Measurements from ENCODE around the gene FAM181A.

FAM181A gene

DNA sequence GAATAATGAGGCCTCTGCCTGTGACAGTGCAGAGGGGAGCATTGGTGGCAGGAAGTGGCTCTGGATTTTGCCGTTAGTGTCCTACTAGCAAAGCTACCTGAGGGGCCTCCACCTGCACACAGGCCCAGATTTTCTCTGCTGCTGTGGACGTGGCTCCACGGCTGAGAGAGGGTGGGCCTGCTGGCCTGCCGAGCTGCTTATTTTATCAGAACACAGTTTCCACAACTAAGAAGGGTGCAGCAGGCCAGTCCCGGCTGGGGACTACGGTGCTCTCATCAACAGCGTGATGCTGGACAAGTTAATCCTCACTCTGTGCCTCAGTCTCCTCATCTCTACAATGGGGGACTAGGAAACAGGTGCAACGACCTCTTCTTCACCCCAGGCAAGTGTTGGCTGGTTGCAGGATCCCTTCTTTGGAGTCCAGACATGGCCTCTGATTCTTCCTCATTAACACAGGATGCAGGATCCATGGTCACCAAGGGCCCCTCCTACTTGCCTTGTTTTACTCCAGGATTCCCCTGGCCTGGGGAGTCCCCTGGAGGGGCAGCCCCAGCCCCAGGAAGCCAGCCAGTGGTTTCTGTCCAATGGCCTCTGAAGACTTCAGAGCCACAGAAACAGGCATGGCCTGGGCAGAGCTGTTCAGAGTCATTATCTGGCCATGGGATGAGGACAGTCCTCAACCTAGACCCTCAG, 3.3 kb downstream of the FAM181A start:
- Mint-ChIP-seq H3K36me3 (no peaks in the 10 kb centered on the region), H3K27ac (no peak overlapping the region), H3K27me3 (peaks cover 6 to 14% of the 10 kb centered on the region in 2 donors), H3K4me3 (no peak overlapping the region), H3K4me1 (no peaks in the 10 kb centered on the region), H3K9me3 (no peaks in the 10 kb centered on the region)
- DNase-seq (no peak), ATAC-seq (replicated peaks) (no peak)

DNA sequence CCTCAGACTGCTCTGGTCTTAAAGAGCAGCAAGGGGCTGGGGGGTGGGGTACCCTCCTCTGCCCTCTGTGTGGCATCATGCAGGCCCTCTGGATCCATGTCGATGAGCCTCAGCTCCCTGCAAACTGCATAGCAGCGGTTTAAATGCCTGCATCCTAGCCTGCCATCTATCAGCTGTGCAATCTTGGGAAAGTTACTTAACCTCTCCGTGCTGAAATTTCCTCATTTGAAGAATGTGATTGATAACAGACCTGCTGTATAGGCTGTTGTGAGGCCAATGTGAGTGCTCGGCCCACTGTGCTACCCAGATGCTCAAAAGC, 3.8 kb downstream of the FAM181A start:
- no peak overlapping the region for H3K4me3 Mint-ChIP-seq
- no peak overlapping the region for H3K27ac Mint-ChIP-seq
- H3K36me3 Mint-ChIP-seq, result no peaks in the 10 kb centered on the region
- H3K4me1 Mint-ChIP-seq, result no peaks in the 10 kb centered on the region
- H3K27me3 Mint-ChIP-seq, result peaks cover 9 to 13% of the 10 kb centered on the region in 2 donors
- ATAC-seq (replicated peaks) (no peak), DNase-seq (no peak)
- no peaks in the 10 kb centered on the region for H3K9me3 Mint-ChIP-seq

DNA sequence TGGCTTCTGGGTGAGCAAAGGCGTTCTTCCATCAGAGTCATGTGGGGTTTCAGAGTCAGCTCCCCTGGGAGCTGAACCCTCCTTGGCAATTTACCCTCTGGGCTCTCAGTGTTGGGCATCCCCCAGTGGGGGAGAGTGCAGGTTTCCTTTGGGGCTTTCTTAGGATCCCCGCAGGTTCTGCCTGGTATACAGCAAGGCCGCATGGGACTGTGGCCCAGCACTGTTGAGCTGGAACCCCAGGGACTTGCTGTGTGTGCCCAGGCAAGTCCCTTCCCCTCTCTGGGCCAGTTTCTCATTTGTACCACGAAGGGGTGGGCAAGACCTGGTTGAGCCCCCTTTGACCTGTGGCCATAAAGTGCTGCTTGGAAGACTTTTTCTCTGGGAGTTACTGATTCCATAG, 5.5 kb downstream of the FAM181A start:
- Mint-ChIP-seq H3K27me3 (peaks cover 14 to 21% of the 10 kb centered on the region in 2 donors), H3K4me1 (no peaks in the 10 kb centered on the region), H3K36me3 (no peaks in the 10 kb centered on the region), H3K4me3 (no peak overlapping the region), H3K27ac (no peak overlapping the region), H3K9me3 (no peaks in the 10 kb centered on the region)
- peak in 1 of 2 donors; percentile 28 for ATAC-seq (replicated peaks)
- DNase-seq, result no peak

DNA sequence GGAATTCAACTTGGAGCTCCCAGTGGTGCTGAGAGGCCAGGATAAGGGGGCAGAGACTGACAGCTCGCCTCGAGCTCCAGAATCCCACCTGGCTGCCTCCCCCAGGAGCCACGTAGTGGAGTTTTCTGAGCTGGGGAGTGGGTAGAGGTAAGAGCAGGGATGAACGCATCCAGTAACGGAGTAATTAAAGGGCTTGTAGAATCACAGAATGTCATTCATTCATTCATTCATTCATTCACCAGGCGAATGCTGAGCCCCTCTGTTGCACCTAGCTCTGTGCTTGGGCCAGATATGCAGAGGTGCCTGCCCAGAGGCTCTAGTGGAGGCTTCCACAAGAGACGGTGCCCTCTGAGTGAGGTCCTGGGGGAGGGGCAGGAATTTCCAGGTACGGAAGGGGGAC, 8.1 kb downstream of the FAM181A start:
- H3K36me3 Mint-ChIP-seq, result peaks cover 0 to 2% of the 10 kb centered on the region in 2 donors
- no peak for DNase-seq
- no peak overlapping the region for H3K4me3 Mint-ChIP-seq
- H3K9me3 Mint-ChIP-seq, result no peaks in the 10 kb centered on the region
- ATAC-seq (replicated peaks), result no peak
- H3K27ac Mint-ChIP-seq, result no peak overlapping the region
- H3K4me1 Mint-ChIP-seq, result peaks cover 3 to 6% of the 10 kb centered on the region in 2 donors
- H3K27me3 Mint-ChIP-seq, result peaks cover 29% of the 10 kb centered on the region in 2 donors

DNA sequence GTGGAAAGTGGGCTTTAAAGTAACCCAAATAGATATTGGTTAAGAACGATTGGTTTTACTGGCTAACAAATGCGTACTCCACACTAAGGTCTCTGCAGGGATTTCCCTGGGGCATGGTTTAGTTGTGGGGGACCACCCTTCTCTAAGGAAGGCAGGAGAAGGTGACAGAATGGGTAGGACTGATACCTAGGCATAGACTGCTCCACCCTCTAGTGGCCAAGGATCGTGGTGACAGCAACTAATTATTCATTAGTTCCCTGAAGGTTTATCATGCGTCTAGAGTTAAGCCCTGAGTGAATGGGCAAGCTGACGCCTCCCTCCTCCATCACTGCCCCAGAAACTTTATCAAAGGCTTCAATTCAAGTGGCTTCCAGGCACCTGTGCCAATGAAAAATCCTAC, 9.1 kb downstream of the FAM181A start:
- H3K36me3 Mint-ChIP-seq, result peaks cover 0 to 7% of the 10 kb centered on the region in 2 donors
- H3K9me3 Mint-ChIP-seq, result no peaks in the 10 kb centered on the region
- H3K4me3 Mint-ChIP-seq, result no peak overlapping the region
- H3K4me1 Mint-ChIP-seq, result peaks cover 8 to 15% of the 10 kb centered on the region in 2 donors
- peaks cover 33 to 38% of the 10 kb centered on the region in 2 donors for H3K27me3 Mint-ChIP-seq
- DNase-seq, result no peak
- peak; percentile 47 to 54 for ATAC-seq (replicated peaks)
- H3K27ac Mint-ChIP-seq, result no peak overlapping the region

DNA sequence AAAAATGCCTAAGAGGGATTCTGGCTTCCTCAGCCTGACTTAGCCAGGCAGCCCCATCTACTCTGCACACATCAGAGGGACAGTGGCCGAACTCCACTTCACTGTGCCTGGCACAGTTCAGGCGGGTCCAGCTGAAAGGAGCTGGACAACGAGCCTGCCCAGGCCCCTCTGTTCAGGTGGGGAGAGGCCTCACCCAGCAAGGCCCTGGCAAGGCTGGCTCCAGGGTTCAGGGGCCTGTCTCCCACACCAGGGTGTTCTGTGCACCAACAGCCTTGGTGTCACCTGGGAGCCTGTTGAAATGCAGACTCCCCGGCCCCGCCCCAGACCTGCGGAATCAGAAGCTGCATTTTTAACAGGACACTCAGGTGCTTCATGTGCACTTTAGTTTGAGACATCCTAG, 9.8 kb downstream of the FAM181A start:
- Mint-ChIP-seq H3K27ac (no peak overlapping the region), H3K4me1 (peaks cover 8 to 15% of the 10 kb centered on the region in 2 donors), H3K36me3 (peaks cover 0 to 7% of the 10 kb centered on the region in 2 donors), H3K4me3 (no peak overlapping the region), H3K9me3 (no peaks in the 10 kb centered on the region), H3K27me3 (peaks cover 28 to 42% of the 10 kb centered on the region in 2 donors)
- DNase-seq (no peak), ATAC-seq (replicated peaks) (no peak)

DNA sequence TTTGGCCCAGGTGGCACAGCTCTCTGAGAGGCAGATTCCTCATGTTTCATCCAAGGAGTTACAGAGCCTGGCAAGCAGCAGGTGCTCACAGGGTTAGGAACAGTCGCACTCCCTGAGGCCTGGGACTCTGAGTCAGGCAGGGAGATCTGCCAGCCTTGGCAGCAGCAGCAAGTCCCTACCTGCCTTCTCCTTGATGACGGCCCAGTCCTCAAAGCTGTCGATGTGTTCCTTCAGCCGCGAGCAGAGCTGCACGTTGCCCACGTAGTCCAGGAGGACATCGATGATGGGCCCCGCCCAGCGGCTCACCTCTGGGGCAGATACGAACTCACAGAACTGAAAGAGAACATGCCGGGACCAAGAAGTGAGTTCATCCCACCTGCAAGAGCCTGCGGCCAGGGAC, 10.4 kb downstream of the FAM181A start:
- ATAC-seq (replicated peaks) (no peak), DNase-seq (no peak)
- H3K27ac Mint-ChIP-seq, result no peak overlapping the region
- H3K27me3 Mint-ChIP-seq, result peaks cover 28 to 42% of the 10 kb centered on the region in 2 donors
- H3K36me3 Mint-ChIP-seq, result peaks cover 0 to 7% of the 10 kb centered on the region in 2 donors
- no peak overlapping the region for H3K4me3 Mint-ChIP-seq
- H3K9me3 Mint-ChIP-seq, result no peaks in the 10 kb centered on the region
- H3K4me1 Mint-ChIP-seq, result peaks cover 8 to 15% of the 10 kb centered on the region in 2 donors

- DNase-seq (no peak), ATAC-seq (replicated peaks) (no peak)
- H3K4me1 Mint-ChIP-seq, result peaks cover 8 to 15% of the 10 kb centered on the region in 2 donors
- H3K4me3 Mint-ChIP-seq, result peak overlapping the region; percentile 64 to 69
- H3K36me3 Mint-ChIP-seq, result peaks cover 0 to 7% of the 10 kb centered on the region in 2 donors
- no peaks in the 10 kb centered on the region for H3K9me3 Mint-ChIP-seq
- H3K27me3 Mint-ChIP-seq, result peaks cover 28 to 45% of the 10 kb centered on the region in 2 donors
- H3K27ac Mint-ChIP-seq, result no peak overlapping the region
Measured at GRCh38 chr14:93938751-93939303, 11.7 kb downstream of the FAM181A start.

- ATAC-seq (replicated peaks), result peak; percentile 96
- Mint-ChIP-seq H3K9me3 (no peaks in the 10 kb centered on the region), H3K27me3 (peaks cover 33 to 50% of the 10 kb centered on the region in 2 donors), H3K36me3 (peaks cover 0 to 7% of the 10 kb centered on the region in 2 donors), H3K4me3 (peak overlapping the region; percentile 64 to 69), H3K4me1 (peaks cover 8 to 15% of the 10 kb centered on the region in 2 donors), H3K27ac (peak overlapping the region; percentile 31)
- peak; percentile 86 for DNase-seq
Measured at GRCh38 chr14:93939304-93940229, 12.4 kb downstream of the FAM181A start.

GRCh38 chr14:93940437-93940836, 13.3 kb downstream of the FAM181A start:
- ATAC-seq (replicated peaks), result no peak
- Mint-ChIP-seq H3K27ac (no peak overlapping the region), H3K27me3 (peaks cover 28 to 44% of the 10 kb centered on the region in 2 donors), H3K4me1 (peaks cover 8 to 15% of the 10 kb centered on the region in 2 donors), H3K9me3 (no peaks in the 10 kb centered on the region), H3K4me3 (no peak overlapping the region), H3K36me3 (peaks cover 0 to 7% of the 10 kb centered on the region in 2 donors)
- no peak for DNase-seq

DNA sequence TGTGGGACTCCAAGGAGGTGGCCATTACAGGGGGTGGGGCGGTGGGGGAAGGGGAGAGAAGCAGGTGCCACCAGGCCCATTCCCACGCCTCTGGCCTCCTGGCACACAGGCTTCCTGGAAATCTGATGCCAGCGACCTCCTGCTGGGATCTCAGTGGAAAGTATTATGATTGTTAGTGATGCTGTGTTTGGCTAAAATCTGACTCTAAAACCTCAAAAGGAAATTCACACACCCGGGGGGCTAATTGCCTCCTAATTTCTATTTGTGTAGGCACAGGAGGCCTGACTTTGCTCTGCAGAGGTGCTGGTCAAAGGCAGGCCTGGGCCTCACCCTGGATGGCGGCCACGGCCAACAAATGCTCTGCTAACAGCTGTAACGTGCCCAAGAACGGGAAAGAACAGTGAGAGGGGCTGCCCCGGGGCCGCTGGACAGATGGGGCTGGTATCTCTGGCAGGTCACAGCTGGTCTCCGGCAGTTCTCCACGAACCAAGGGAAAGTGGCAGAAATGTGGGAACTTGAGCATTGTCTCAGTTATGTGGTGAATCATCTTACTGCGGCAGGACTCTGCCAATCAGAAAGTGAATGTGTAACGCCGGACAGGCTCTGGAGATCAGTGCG, 14.3 kb downstream of the FAM181A start:
- H3K36me3 Mint-ChIP-seq, result peaks cover 0 to 7% of the 10 kb centered on the region in 2 donors
- peaks cover 8 to 15% of the 10 kb centered on the region in 2 donors for H3K4me1 Mint-ChIP-seq
- H3K27me3 Mint-ChIP-seq, result peaks cover 22 to 42% of the 10 kb centered on the region in 2 donors
- ATAC-seq (replicated peaks) (no peak), DNase-seq (no peak)
- no peak overlapping the region for H3K27ac Mint-ChIP-seq
- no peak overlapping the region for H3K4me3 Mint-ChIP-seq
- no peaks in the 10 kb centered on the region for H3K9me3 Mint-ChIP-seq

GRCh38 chr14:93943052-93943451, 15.9 kb downstream of the FAM181A start:
- ATAC-seq (replicated peaks), result no peak
- H3K9me3 Mint-ChIP-seq, result no peaks in the 10 kb centered on the region
- H3K36me3 Mint-ChIP-seq, result peaks cover 0 to 7% of the 10 kb centered on the region in 2 donors
- H3K4me3 Mint-ChIP-seq, result no peak overlapping the region
- H3K4me1 Mint-ChIP-seq, result peaks cover 8 to 15% of the 10 kb centered on the region in 2 donors
- peaks cover 18 to 43% of the 10 kb centered on the region in 2 donors for H3K27me3 Mint-ChIP-seq
- no peak overlapping the region for H3K27ac Mint-ChIP-seq
- no peak for DNase-seq

GRCh38 chr14:93943930-93944329, 16.8 kb downstream of the FAM181A start:
- no peaks in the 10 kb centered on the region for H3K9me3 Mint-ChIP-seq
- ATAC-seq (replicated peaks) (no peak), DNase-seq (no peak)
- no peak overlapping the region for H3K27ac Mint-ChIP-seq
- H3K36me3 Mint-ChIP-seq, result peaks cover 0 to 4% of the 10 kb centered on the region in 2 donors
- peak overlapping the region in 1 of 2 donors; percentile 11 for H3K4me3 Mint-ChIP-seq
- peaks cover 15 to 35% of the 10 kb centered on the region in 2 donors for H3K27me3 Mint-ChIP-seq
- peaks cover 8 to 15% of the 10 kb centered on the region in 2 donors for H3K4me1 Mint-ChIP-seq
